ENCODE measurements around the gene WIPF2.
A peak's percentile ranks its signal among the peaks of the same experiment; 100 is the strongest.

Gene WIPF2

DNA sequence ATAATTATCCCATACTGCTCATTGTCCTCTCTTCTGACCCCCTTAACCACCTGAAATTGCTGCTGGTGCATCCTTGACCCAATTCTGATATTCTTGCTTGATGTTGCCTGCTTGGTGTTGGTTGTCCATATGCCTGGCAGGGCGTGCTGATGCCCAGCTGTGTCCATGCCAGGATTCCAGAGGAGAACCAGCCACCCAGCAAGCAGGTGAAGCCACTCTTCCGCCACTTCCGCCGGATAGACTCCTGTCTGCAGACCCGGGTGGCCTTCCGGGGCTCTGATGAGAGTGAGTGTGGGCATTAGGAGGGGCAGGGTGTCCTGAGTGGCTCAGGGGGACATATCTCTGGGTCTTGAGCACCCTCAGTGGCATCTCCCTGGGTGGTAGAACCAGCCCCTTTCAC, 30.4 kb upstream of the WIPF2 start:
- TF ChIP-seq MYC (IDR thresholded peaks at IDR 0.05; ENCODE audit: low read depth, low read length) (no peak), POLR2A (IDR thresholded peaks at IDR 0.05; ENCODE audit: extremely low read depth, insufficient read length) (no peak)
- TF ChIP-seq, protein P1, sequence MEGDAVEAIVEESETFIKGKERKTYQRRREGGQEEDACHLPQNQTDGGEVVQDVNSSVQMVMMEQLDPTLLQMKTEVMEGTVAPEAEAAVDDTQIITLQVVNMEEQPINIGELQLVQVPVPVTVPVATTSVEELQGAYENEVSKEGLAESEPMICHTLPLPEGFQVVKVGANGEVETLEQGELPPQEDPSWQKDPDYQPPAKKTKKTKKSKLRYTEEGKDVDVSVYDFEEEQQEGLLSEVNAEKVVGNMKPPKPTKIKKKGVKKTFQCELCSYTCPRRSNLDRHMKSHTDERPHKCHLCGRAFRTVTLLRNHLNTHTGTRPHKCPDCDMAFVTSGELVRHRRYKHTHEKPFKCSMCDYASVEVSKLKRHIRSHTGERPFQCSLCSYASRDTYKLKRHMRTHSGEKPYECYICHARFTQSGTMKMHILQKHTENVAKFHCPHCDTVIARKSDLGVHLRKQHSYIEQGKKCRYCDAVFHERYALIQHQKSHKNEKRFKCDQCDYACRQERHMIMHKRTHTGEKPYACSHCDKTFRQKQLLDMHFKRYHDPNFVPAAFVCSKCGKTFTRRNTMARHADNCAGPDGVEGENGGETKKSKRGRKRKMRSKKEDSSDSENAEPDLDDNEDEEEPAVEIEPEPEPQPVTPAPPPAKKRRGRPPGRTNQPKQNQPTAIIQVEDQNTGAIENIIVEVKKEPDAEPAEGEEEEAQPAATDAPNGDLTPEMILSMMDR (IDR thresholded peaks at IDR 0.05; ENCODE audit: low read depth, low read length) = no peak
- TF ChIP-seq, protein P2, sequence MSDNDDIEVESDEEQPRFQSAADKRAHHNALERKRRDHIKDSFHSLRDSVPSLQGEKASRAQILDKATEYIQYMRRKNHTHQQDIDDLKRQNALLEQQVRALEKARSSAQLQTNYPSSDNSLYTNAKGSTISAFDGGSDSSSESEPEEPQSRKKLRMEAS (IDR thresholded peaks at IDR 0.05; ENCODE audit: low read depth, low read length) = no peak
- no peak overlapping the region for H3K4me3 ChIP-seq (ENCODE audit: low read depth, low read length)
- DNase-seq (ENCODE audit: low read depth) = no peak

- no peak overlapping the region for H3K4me3 ChIP-seq (ENCODE audit: low read depth, low read length)
- TF ChIP-seq POLR2A (IDR thresholded peaks at IDR 0.05; ENCODE audit: extremely low read depth, insufficient read length) (no peak), MYC (IDR thresholded peaks at IDR 0.05; ENCODE audit: low read depth, low read length) (no peak)
- TF ChIP-seq, protein P2 (IDR thresholded peaks at IDR 0.05; ENCODE audit: low read depth, low read length) = no peak
- TF ChIP-seq, protein P1 (IDR thresholded peaks at IDR 0.05; ENCODE audit: low read depth, low read length) = peak; percentile 34
- peak; percentile 32 for DNase-seq (ENCODE audit: low read depth)
Observed at GRCh38 chr17:40190197-40191021, 28.7 kb upstream of the WIPF2 start.

- peak; percentile 64 for DNase-seq (ENCODE audit: low read depth)
- TF ChIP-seq, protein P2 (IDR thresholded peaks at IDR 0.05; ENCODE audit: low read depth, low read length) = no peak
- TF ChIP-seq, protein P1 (IDR thresholded peaks at IDR 0.05; ENCODE audit: low read depth, low read length) = peak; percentile 68
- TF ChIP-seq POLR2A (IDR thresholded peaks at IDR 0.05; ENCODE audit: extremely low read depth, insufficient read length) (no peak), MYC (IDR thresholded peaks at IDR 0.05; ENCODE audit: low read depth, low read length) (no peak)
- no peak overlapping the region for H3K4me3 ChIP-seq (ENCODE audit: low read depth, low read length)
Observed at GRCh38 chr17:40191237-40192208, 27.6 kb upstream of the WIPF2 start.

GRCh38 chr17:40192961-40193360, 26.1 kb upstream of the WIPF2 start:
- H3K4me3 ChIP-seq (ENCODE audit: low read depth, low read length) = no peak overlapping the region
- TF ChIP-seq MYC (IDR thresholded peaks at IDR 0.05; ENCODE audit: low read depth, low read length) = no peak
- TF ChIP-seq, protein P2 (IDR thresholded peaks at IDR 0.05; ENCODE audit: low read depth, low read length) = no peak
- no peak for TF ChIP-seq POLR2A (IDR thresholded peaks at IDR 0.05; ENCODE audit: extremely low read depth, insufficient read length)
- TF ChIP-seq, protein P1 (IDR thresholded peaks at IDR 0.05; ENCODE audit: low read depth, low read length) = no peak
- no peak for DNase-seq (ENCODE audit: low read depth)

GRCh38 chr17:40194821-40195220, 24.3 kb upstream of the WIPF2 start:
- TF ChIP-seq, protein P2 (IDR thresholded peaks at IDR 0.05; ENCODE audit: low read depth, low read length) = no peak
- TF ChIP-seq POLR2A (IDR thresholded peaks at IDR 0.05; ENCODE audit: extremely low read depth, insufficient read length) = no peak
- no peak for TF ChIP-seq MYC (IDR thresholded peaks at IDR 0.05; ENCODE audit: low read depth, low read length)
- TF ChIP-seq, protein P1 (IDR thresholded peaks at IDR 0.05; ENCODE audit: low read depth, low read length) = no peak
- DNase-seq (ENCODE audit: low read depth) = no peak
- no peak overlapping the region for H3K4me3 ChIP-seq (ENCODE audit: low read depth, low read length)

All from NB4 (cell line).